Measurements from ENCODE around the gene CUBN.

The CUBN gene

GRCh38 chr10:17129741-17130140 lies at the start of gene CUBN:
CUBN (minus strand) TSS chr10:17129811; CDS start chr10:17129765, 46 bp downstream.
- DNase-seq (ENCODE audit: low spot score), result no peak

GRCh38 chr10:17179002-17179401 lies 49.4 kb upstream of the CUBN start:
- DNase-seq (ENCODE audit: low spot score), result no peak

GRCh38 chr10:17178006-17178405 lies 48.4 kb upstream of the CUBN start:
- no peak for DNase-seq (ENCODE audit: low spot score)

GRCh38 chr10:17177014-17177413 lies 47.4 kb upstream of the CUBN start:
- DNase-seq (ENCODE audit: low spot score), result no peak

- DNase-seq (ENCODE audit: low spot score), result no peak
These were observed 46.5 kb upstream of the CUBN start for GRCh38 chr10:17176091-17176490.

GRCh38 chr10:17175551-17175950 lies 45.9 kb upstream of the CUBN start:
- no peak for DNase-seq (ENCODE audit: low spot score)

- DNase-seq (ENCODE audit: low spot score), result no peak
These were observed 45.0 kb upstream of the CUBN start for GRCh38 chr10:17174626-17175025.

GRCh38 chr10:17171141-17171641 lies 41.6 kb upstream of the CUBN start:
- DNase-seq (ENCODE audit: low spot score), result no peak

GRCh38 chr10:17169803-17170202 lies 40.2 kb upstream of the CUBN start:
- no peak for DNase-seq (ENCODE audit: low spot score)

- DNase-seq (ENCODE audit: low spot score), result no peak
These were observed 37.1 kb upstream of the CUBN start for GRCh38 chr10:17166699-17167098.

GRCh38 chr10:17162828-17163227 lies 33.2 kb upstream of the CUBN start:
- DNase-seq (ENCODE audit: low spot score), result no peak

- DNase-seq (ENCODE audit: low spot score), result no peak
These were observed 32.2 kb upstream of the CUBN start for GRCh38 chr10:17161775-17162174.

- no peak for DNase-seq (ENCODE audit: low spot score)
These were observed 27.4 kb upstream of the CUBN start for GRCh38 chr10:17157024-17157423.

GRCh38 chr10:17155826-17156225 lies 26.2 kb upstream of the CUBN start:
- DNase-seq (ENCODE audit: low spot score), result no peak

GRCh38 chr10:17154116-17154515 lies 24.5 kb upstream of the CUBN start:
- DNase-seq (ENCODE audit: low spot score), result no peak

GRCh38 chr10:17153321-17153720 lies 23.7 kb upstream of the CUBN start:
- no peak for DNase-seq (ENCODE audit: low spot score)

- DNase-seq (ENCODE audit: low spot score), result no peak
These were observed 22.1 kb upstream of the CUBN start for GRCh38 chr10:17151716-17152115.

GRCh38 chr10:17147884-17148489 lies 18.4 kb upstream of the CUBN start:
- no peak for DNase-seq (ENCODE audit: low spot score)

GRCh38 chr10:17146892-17147291 lies 17.3 kb upstream of the CUBN start:
- DNase-seq (ENCODE audit: low spot score), result no peak

GRCh38 chr10:17145239-17145638 lies 15.6 kb upstream of the CUBN start:
- DNase-seq (ENCODE audit: low spot score), result no peak

- DNase-seq (ENCODE audit: low spot score), result peak; percentile 72
These were observed 15.1 kb upstream of the CUBN start for GRCh38 chr10:17144757-17145156.

- DNase-seq (ENCODE audit: low spot score), result no peak
These were observed 14.4 kb upstream of the CUBN start for GRCh38 chr10:17144032-17144431.

- DNase-seq (ENCODE audit: low spot score), result no peak
These were observed 13.6 kb upstream of the CUBN start for GRCh38 chr10:17143055-17143690.
